Hepatocyte (in vitro differentiated cells): ENCODE results near the gene NR6A1. TPM values are rescaled to one million over a fixed set of nuclear protein-coding genes. Genes with fewer than 3 reads are reported as not detected.
A peak's percentile ranks its signal among the peaks of the same experiment; 100 is the strongest.

ENCODE experiments used
- DNase-seq: peaks from one replicate; pipeline ENCODE4 v3.0.0-alpha.2; 2016; ENCODE audit warnings: low spot score
- H2AFZ ChIP-seq: fragments of 200-600 bp; sonication (generic); 2 replicates; pipeline ENCODE4 v1.6.0; 2016; ENCODE audit warnings: antibody characterized with exemption, mild to moderate bottlenecking
- H3K27ac ChIP-seq: fragments of 200-600 bp; sonication (generic); 2 replicates; pipeline ENCODE4 v1.5.1; 2016; ENCODE audit warnings: mild to moderate bottlenecking
- H3K27me3 ChIP-seq: fragments of 200-600 bp; sonication (generic); 2 replicates; pipeline ENCODE4 v1.6.1; 2016
- H3K36me3 ChIP-seq: fragments of 200-600 bp; sonication (generic); replicated peaks from 2 replicates; pipeline ENCODE4 v1.5.1; 2016; ENCODE audit warnings: low read depth; ENCODE audit not compliant: insufficient read depth
- H3K4me1 ChIP-seq: fragments of 200-600 bp; sonication (generic); 2 replicates; pipeline ENCODE4 v1.5.1; 2016; ENCODE audit warnings: mild to moderate bottlenecking, moderate library complexity; ENCODE audit not compliant: insufficient read depth
- H3K4me2 ChIP-seq: fragments of 200-600 bp; sonication (generic); 2 replicates; pipeline ENCODE4 v1.6.0; 2016
- H3K4me3 ChIP-seq: fragments of 200-600 bp; sonication (generic); 2 replicates; pipeline ENCODE4 v1.5.1; 2016; ENCODE audit warnings: mild to moderate bottlenecking
- H3K79me2 ChIP-seq: fragments of 200-600 bp; sonication (generic); 2 replicates; pipeline ENCODE4 v1.6.0; 2017; ENCODE audit warnings: mild to moderate bottlenecking
- H3K9me2 ChIP-seq: fragments of 200-600 bp; sonication (generic); replicated peaks from 2 replicates; pipeline ENCODE4 v1.6.0; 2017; ENCODE audit warnings: mild to moderate bottlenecking; ENCODE audit not compliant: insufficient read depth
- H3K9me3 ChIP-seq: fragments of 200-600 bp; sonication (generic); 2 replicates; pipeline ENCODE4 v1.5.1; 2016; ENCODE audit warnings: low read depth, mild to moderate bottlenecking
- H4K20me1 ChIP-seq: fragments of 200-600 bp; sonication (generic); 2 replicates; pipeline ENCODE4 v1.6.0; 2016; ENCODE audit warnings: mild to moderate bottlenecking; ENCODE audit not compliant: insufficient read depth, poor library complexity, severe bottlenecking
- EZH2 ChIP-seq: fragments of 200-600 bp; sonication (generic); IDR thresholded peaks from 2 replicates; pipeline ENCODE4 v1.6.1; 2016; ENCODE audit warnings: antibody characterized with exemption, mild to moderate bottlenecking, borderline replicate concordance
- EZH2phosphoT487 ChIP-seq: fragments of 200-600 bp; sonication (generic); IDR thresholded peaks from one replicate; pipeline ENCODE4 v1.6.1; 2018; ENCODE audit warnings: antibody characterized with exemption, mild to moderate bottlenecking, low read depth, moderate library complexity; ENCODE audit not compliant: unreplicated experiment, severe bottlenecking
- WGBS: methylation state at CpG from one replicate; pipeline ENCODE4 v1.1.6; 2016; ENCODE audit warnings: low lambda C conversion rate; ENCODE audit errors: missing lambda C conversion rate; 5-methylcytosine and 5-hydroxymethylcytosine counted together
- polyA plus RNA-seq: library from polyadenylated mRNA; unstranded; fragments of >200 nt; fragmentation: Nextera tagmentation; extraction: Ambion mirVana; gene quantifications from 2 replicates; pipeline ENCODE4 v1.2.1, GENCODE V29; 2016
- total RNA-seq: library from RNA; depleted of rRNA; stranded (reverse); fragments of >200 nt; gene quantifications from 2 replicates; pipeline ENCODE4 v1.2.3, GENCODE V29; 2014
- TF ChIP-seq, protein P1 (sequence below): fragments of 200-600 bp; sonication (generic); IDR thresholded peaks from 2 replicates; pipeline ENCODE4 v1.5.1; 2016; ENCODE audit warnings: antibody characterized with exemption, mild to moderate bottlenecking; ENCODE audit not compliant: poor library complexity

Gene NR6A1
- total and polyA plus RNA-seq, 2 experiments from 2014 or later = 1.2 to 4.0 TPM

DNA sequence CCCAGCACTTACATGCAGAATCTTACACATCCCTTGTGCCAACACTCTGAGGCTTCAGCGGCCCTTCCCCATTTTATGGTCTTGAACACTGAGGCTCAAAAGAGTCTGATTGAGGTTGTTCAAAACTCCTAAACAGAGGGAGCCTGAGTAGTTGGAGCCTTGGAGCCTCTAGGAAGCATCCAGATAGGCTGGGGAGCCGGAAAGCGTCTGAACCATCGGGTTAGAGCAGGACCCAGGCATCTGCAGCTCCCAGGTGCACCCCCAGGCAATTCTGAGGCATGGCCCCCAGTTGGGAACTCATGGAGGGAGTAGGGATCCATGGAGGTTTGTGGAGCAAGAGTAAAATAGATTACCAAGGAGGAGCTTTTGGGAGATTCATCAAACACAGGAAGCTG, 9.6 kb upstream of the NR6A1 start:
- Histone ChIP-seq H3K9me3 (no peaks in the 10 kb centered on the region), H3K36me3 (no peaks in the 10 kb centered on the region), H3K4me2 (no peak overlapping the region), H3K4me1 (peaks cover 15% of the 10 kb centered on the region), H3K4me3 (no peak overlapping the region), H2AFZ (no peak overlapping the region), H3K79me2 (no peaks in the 10 kb centered on the region), H4K20me1 (no peaks in the 10 kb centered on the region), H3K9me2 (no peaks in the 10 kb centered on the region), H3K27me3 (peaks cover 8% of the 10 kb centered on the region), H3K27ac (no peak overlapping the region)
- no peak for DNase-seq
- 93% methylated on average over 4 of the region's 4 CpGs for WGBS
- TF ChIP-seq, protein P1, sequence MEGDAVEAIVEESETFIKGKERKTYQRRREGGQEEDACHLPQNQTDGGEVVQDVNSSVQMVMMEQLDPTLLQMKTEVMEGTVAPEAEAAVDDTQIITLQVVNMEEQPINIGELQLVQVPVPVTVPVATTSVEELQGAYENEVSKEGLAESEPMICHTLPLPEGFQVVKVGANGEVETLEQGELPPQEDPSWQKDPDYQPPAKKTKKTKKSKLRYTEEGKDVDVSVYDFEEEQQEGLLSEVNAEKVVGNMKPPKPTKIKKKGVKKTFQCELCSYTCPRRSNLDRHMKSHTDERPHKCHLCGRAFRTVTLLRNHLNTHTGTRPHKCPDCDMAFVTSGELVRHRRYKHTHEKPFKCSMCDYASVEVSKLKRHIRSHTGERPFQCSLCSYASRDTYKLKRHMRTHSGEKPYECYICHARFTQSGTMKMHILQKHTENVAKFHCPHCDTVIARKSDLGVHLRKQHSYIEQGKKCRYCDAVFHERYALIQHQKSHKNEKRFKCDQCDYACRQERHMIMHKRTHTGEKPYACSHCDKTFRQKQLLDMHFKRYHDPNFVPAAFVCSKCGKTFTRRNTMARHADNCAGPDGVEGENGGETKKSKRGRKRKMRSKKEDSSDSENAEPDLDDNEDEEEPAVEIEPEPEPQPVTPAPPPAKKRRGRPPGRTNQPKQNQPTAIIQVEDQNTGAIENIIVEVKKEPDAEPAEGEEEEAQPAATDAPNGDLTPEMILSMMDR = no peak
- TF ChIP-seq EZH2 (no peak), EZH2phosphoT487 (no peak)

DNA sequence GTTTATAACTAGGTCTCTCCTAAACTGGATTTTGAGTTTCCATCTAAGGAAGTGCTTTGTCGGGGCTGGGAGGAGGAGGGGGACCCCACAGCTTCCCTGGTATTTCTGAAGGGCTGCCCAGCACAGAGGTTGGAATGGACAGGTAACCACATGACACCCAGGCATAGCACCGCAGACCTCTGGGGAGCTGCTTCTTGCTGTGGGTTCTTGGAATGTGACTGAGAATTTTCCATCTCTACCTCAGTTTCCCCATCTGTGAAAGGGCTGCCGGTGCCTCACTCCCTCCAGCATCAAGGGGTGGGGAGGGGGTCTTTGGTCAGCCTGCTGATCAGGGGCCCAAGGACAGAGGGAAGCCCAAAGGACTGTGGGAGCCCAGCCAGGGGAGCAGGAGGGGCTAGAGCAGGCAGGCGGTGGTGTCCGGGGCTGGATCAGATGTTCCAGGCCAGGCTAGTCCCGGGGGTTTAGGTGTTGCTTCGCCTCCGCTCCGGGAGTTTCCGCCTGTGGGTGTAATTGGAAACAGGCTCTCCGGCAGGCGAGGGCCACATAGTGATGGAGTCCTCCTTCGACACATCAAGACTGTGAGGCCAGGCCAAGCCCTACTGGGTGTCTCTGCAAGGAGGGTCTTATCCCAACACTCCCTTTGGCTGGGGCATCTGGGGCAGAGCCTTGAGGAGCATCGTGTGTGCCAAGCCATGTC, 9.1 kb upstream of the NR6A1 start:
- DNase-seq = no peak
- Histone ChIP-seq H3K79me2 (no peaks in the 10 kb centered on the region), H3K36me3 (no peaks in the 10 kb centered on the region), H3K4me3 (no peak overlapping the region), H2AFZ (no peak overlapping the region), H4K20me1 (no peaks in the 10 kb centered on the region), H3K27me3 (peaks cover 8% of the 10 kb centered on the region), H3K9me2 (no peaks in the 10 kb centered on the region), H3K27ac (peak overlapping the region; percentile 43), H3K4me2 (peak overlapping the region; percentile 54), H3K9me3 (no peaks in the 10 kb centered on the region), H3K4me1 (peaks cover 15% of the 10 kb centered on the region)
- TF ChIP-seq, protein P1 = no peak
- TF ChIP-seq EZH2 = no peak
- WGBS = 47% methylated on average over 14 of the region's 14 CpGs

DNA sequence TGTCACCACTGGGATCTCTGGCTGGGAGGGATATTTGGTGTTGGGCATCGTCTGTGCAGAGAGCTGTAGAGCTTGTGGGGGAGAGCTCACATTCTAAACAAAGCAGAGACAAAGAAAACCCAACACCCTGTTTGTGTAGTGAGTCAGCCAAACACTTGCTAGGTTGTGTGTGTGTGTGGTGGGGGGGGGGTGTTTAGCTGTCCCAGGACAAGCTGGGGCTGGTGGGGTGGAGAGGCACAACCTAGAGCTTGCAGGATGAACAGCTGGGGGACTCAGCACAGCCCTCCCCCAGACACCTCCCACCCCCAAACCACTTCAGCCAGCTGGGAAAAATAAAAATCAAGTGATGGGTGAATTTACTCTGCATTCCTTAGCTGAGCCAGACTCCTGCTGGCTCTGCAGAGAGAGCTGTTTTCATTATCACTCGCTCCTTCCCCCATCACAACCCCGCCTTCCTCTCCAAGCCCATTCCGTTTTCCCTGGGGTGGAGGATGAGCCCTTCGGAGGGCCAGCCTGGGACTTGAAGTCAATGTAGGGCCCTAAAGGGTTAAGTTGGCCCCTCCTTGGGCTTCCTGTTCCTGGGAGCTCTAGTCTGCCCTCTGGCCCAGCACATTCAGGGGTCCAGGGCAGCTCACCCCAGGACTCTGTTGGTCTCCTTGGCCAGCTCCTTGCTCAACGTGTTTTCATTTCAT, 8.4 kb upstream of the NR6A1 start:
- H3K4me1 ChIP-seq = peaks cover 15% of the 10 kb centered on the region
- H2AFZ ChIP-seq = no peak overlapping the region
- 13% methylated on average over 6 of the region's 6 CpGs for WGBS
- H3K9me2 ChIP-seq = no peaks in the 10 kb centered on the region
- H3K36me3 ChIP-seq = no peaks in the 10 kb centered on the region
- peak overlapping the region; percentile 43 for H3K27ac ChIP-seq
- no peak overlapping the region for H3K4me3 ChIP-seq
- no peaks in the 10 kb centered on the region for H4K20me1 ChIP-seq
- no peaks in the 10 kb centered on the region for H3K79me2 ChIP-seq
- no peaks in the 10 kb centered on the region for H3K9me3 ChIP-seq
- H3K4me2 ChIP-seq = peak overlapping the region; percentile 54
- peak; percentile 64 for DNase-seq
- peaks cover 8% of the 10 kb centered on the region for H3K27me3 ChIP-seq
- TF ChIP-seq EZH2phosphoT487 (no peak), EZH2 (no peak)
- TF ChIP-seq, protein P1 = no peak
